Sigmoid colon (tissue), 4 donors: Measurements from ENCODE around the gene PLXNA4.

ENCODE experiments used
- CTCF ChIP-seq, 4 experiments: fragments of 450-650 bp in 3 of 4; fragments of 200-600 bp in 1 of 4; IDR thresholded peaks; one replicate each; pipeline ENCODE4 v1.5.1; 2016 to 2019; ENCODE audit warnings: antibody characterized with exemption in 4 of 4, mild to moderate bottlenecking in 3 of 4, moderate library complexity in 2 of 4
- EP300 ChIP-seq, 4 donors: sonication (generic); formaldehyde crosslinking; IDR thresholded peaks; one replicate each; pipeline ENCODE4 v1.6.1; 2017; ENCODE audit warnings: antibody characterized with exemption in 4 of 4
- POLR2A ChIP-seq, 2 donors: fragments of 450-650 bp; IDR thresholded peaks; one replicate each; pipeline ENCODE4 v1.6.1; 2016; ENCODE audit warnings: antibody characterized with exemption in 2 of 2, mild to moderate bottlenecking in 2 of 2, moderate library complexity in 2 of 2
- POLR2AphosphoS5 ChIP-seq, 4 donors: sonication (generic); formaldehyde crosslinking; IDR thresholded peaks; one replicate each; pipeline ENCODE4 v1.6.1; 2017; ENCODE audit warnings: antibody characterized with exemption in 4 of 4

GRCh38 chr7:132091706-132092105 lies 484.6 kb downstream of the PLXNA4 start:
- no peak for TF ChIP-seq POLR2A (IDR thresholded peaks at IDR 0.05)
- TF ChIP-seq CTCF (IDR thresholded peaks at IDR 0.05), result no peak
- TF ChIP-seq EP300 (IDR thresholded peaks at IDR 0.05), result no peak
- no peak for TF ChIP-seq POLR2AphosphoS5 (IDR thresholded peaks at IDR 0.05)
